ENCODE data around the gene TARS1.
A peak's percentile ranks its signal among the peaks of the same experiment; 100 is the strongest.

Gene TARS1

GRCh38 chr5:33439905-33440481 is 772 bp upstream of the TARS1 start:
- DNase-seq (ENCODE audit: low spot score) = peak; percentile 5

GRCh38 chr5:33441241-33442177 is 744 bp downstream of the TARS1 start:
- DNase-seq (ENCODE audit: low spot score) = peak; percentile 18

GRCh38 chr5:33444542-33444941 is 3.8 kb downstream of the TARS1 start:
- no peak for DNase-seq (ENCODE audit: low spot score)

GRCh38 chr5:33445798-33446197 is 5.0 kb downstream of the TARS1 start:
- no peak for DNase-seq (ENCODE audit: low spot score)

- no peak for DNase-seq (ENCODE audit: low spot score)
Observed at GRCh38 chr5:33448118-33448517, 7.4 kb downstream of the TARS1 start.

- no peak for DNase-seq (ENCODE audit: low spot score)
Observed at GRCh38 chr5:33457126-33457525, 16.4 kb downstream of the TARS1 start.

GRCh38 chr5:33457817-33458216 is 17.1 kb downstream of the TARS1 start:
- DNase-seq (ENCODE audit: low spot score) = no peak

- DNase-seq (ENCODE audit: low spot score) = no peak
Observed at GRCh38 chr5:33460210-33460609, 19.4 kb downstream of the TARS1 start.

- DNase-seq (ENCODE audit: low spot score) = no peak
Observed at GRCh38 chr5:33462456-33462855, 21.7 kb downstream of the TARS1 start.

- no peak for DNase-seq (ENCODE audit: low spot score)
Observed at GRCh38 chr5:33465120-33465519, 24.4 kb downstream of the TARS1 start.

GRCh38 chr5:33468775-33469435 is 28.1 kb downstream of the TARS1 start:
- no peak for DNase-seq (ENCODE audit: low spot score)

- DNase-seq (ENCODE audit: low spot score) = no peak
Observed at GRCh38 chr5:33470544-33470943, 29.8 kb downstream of the TARS1 start.

GRCh38 chr5:33472805-33473409 is 32.1 kb downstream of the TARS1 start:
- DNase-seq (ENCODE audit: low spot score) = no peak

GRCh38 chr5:33474004-33474403 is 33.2 kb downstream of the TARS1 start:
- DNase-seq (ENCODE audit: low spot score) = no peak

- DNase-seq (ENCODE audit: low spot score) = no peak
Observed at GRCh38 chr5:33474931-33475499, 34.2 kb downstream of the TARS1 start.

GRCh38 chr5:33475706-33476105 is 34.9 kb downstream of the TARS1 start:
- no peak for DNase-seq (ENCODE audit: low spot score)

- DNase-seq (ENCODE audit: low spot score) = no peak
Observed at GRCh38 chr5:33476992-33477391, 36.2 kb downstream of the TARS1 start.

GRCh38 chr5:33477816-33478215 is 37.1 kb downstream of the TARS1 start:
- no peak for DNase-seq (ENCODE audit: low spot score)

- no peak for DNase-seq (ENCODE audit: low spot score)
Observed at GRCh38 chr5:33479311-33479710, 38.5 kb downstream of the TARS1 start.

- DNase-seq (ENCODE audit: low spot score) = no peak
Observed at GRCh38 chr5:33480876-33481275, 40.1 kb downstream of the TARS1 start.

- DNase-seq (ENCODE audit: low spot score) = no peak
Observed at GRCh38 chr5:33482335-33482734, 41.6 kb downstream of the TARS1 start.

- no peak for DNase-seq (ENCODE audit: low spot score)
Observed at GRCh38 chr5:33487236-33487635, 46.5 kb downstream of the TARS1 start.

Measured in germinal center (tissue), 1 donor.